DND-41 (cell line): Measurements from ENCODE around the gene PKHD1.

ENCODE experiments used
- ATAC-seq: fragments of 200-7000 bp; cut with Tn5 transposase; 3 replicates; pipeline ENCODE4 v1.9.1; 2021; ENCODE audit warnings: low read depth; ENCODE audit not compliant: insufficient read depth
- DNase-seq: peaks from one replicate; pipeline ENCODE4 v3.0.0-alpha.2; 2020
- H2AFZ ChIP-seq: 2 replicates; pipeline ENCODE4 v1.6.0; 2012; ENCODE audit warnings: low read depth, low read length
- H3K27ac ChIP-seq: 2 replicates; pipeline ENCODE4 v1.5.1; 2012; ENCODE audit warnings: low read length, inconsistent platforms
- H3K27me3 ChIP-seq: fragments of 200-600 bp; sonication (generic); 2 replicates; pipeline ENCODE4 v1.6.0; 2012; ENCODE audit warnings: low read length, mild to moderate bottlenecking, inconsistent platforms; ENCODE audit not compliant: insufficient read depth, poor library complexity
- H3K36me3 ChIP-seq: 2 replicates; pipeline ENCODE4 v1.5.1; 2012; ENCODE audit warnings: low read length, inconsistent platforms; ENCODE audit not compliant: insufficient read depth
- H3K4me1 ChIP-seq: 2 replicates; pipeline ENCODE4 v1.5.1; 2012; ENCODE audit warnings: mild to moderate bottlenecking, low read length; ENCODE audit not compliant: insufficient read depth
- H3K4me2 ChIP-seq: 2 replicates; pipeline ENCODE4 v1.6.0; 2012; ENCODE audit warnings: mild to moderate bottlenecking, moderate library complexity, low read length, inconsistent platforms; ENCODE audit not compliant: insufficient read depth
- H3K4me3 ChIP-seq, 2 experiments: fragments of 200-600 bp in 1 of 2; shearing (Covaris generic) in 1 of 2; 2 replicates each; pipeline ENCODE4 v1.5.1; 2012 to 2016; ENCODE audit warnings: inconsistent platforms in 2 of 2, low read length in 2 of 2, mild to moderate bottlenecking in 2 of 2, low read depth in 1 of 2, moderate library complexity in 1 of 2
- H3K79me2 ChIP-seq: 2 replicates; pipeline ENCODE4 v1.6.0; 2012; ENCODE audit warnings: low read length, inconsistent platforms; ENCODE audit not compliant: insufficient read depth
- H3K9ac ChIP-seq: 2 replicates; pipeline ENCODE4 v1.6.0; 2012; ENCODE audit warnings: low read depth, mild to moderate bottlenecking, inconsistent platforms, low read length, moderate library complexity
- H3K9me3 ChIP-seq: 2 replicates; pipeline ENCODE4 v1.5.1; 2012; ENCODE audit warnings: low read length, moderate library complexity, mild to moderate bottlenecking, inconsistent platforms; ENCODE audit not compliant: insufficient read depth, severe bottlenecking
- H4K20me1 ChIP-seq: 2 replicates; pipeline ENCODE4 v1.6.0; 2012; ENCODE audit warnings: low read length; ENCODE audit not compliant: insufficient read depth
- EZH2 ChIP-seq: IDR thresholded peaks from 3 replicates; pipeline ENCODE4 v1.6.1; 2012; ENCODE audit warnings: borderline replicate concordance, low read depth, mild to moderate bottlenecking, moderate library complexity, low read length, inconsistent platforms; ENCODE audit not compliant: severe bottlenecking
- TF ChIP-seq, protein P1 (sequence below): IDR thresholded peaks from 2 replicates; pipeline ENCODE4 v1.5.1; 2012; ENCODE audit warnings: borderline replicate concordance, low read length, moderate library complexity, mild to moderate bottlenecking; ENCODE audit not compliant: poor library complexity, severe bottlenecking; ENCODE audit errors: extremely low read depth

PKHD1 gene

DNA sequence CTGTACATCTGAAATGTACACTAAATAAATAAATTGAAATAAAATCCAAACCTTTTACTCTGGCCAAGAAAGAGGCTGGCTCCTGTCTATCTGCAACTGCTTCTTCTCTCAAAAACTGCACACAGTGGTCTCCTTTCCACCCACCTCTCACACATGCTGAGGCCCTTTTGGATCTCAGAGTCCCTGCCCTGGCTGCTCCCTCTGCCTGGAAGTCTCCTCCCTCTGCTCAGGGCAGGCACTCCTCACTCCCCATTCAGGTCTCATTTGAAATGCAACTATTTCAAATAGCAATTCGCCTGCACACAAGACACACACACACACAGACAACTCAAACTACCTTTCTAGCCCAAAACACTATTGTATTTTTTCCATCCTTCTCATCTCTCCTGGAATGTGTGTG, 348.8 kb downstream of the PKHD1 start:
- Histone ChIP-seq H3K79me2 (no peaks in the 10 kb centered on the region), H3K27ac (no peak overlapping the region), H3K4me3 (no peak overlapping the region), H3K9me3 (no peaks in the 10 kb centered on the region), H3K4me1 (no peaks in the 10 kb centered on the region), H4K20me1 (no peaks in the 10 kb centered on the region), H3K36me3 (no peaks in the 10 kb centered on the region), H3K27me3 (no peaks in the 10 kb centered on the region), H2AFZ (no peak overlapping the region; the same call in 1 of the 2 replicates), H3K4me2 (no peak overlapping the region), H3K9ac (no peak overlapping the region)
- no peak for DNase-seq
- no peak for ATAC-seq
- TF ChIP-seq EZH2 = no peak
- TF ChIP-seq, protein P1, sequence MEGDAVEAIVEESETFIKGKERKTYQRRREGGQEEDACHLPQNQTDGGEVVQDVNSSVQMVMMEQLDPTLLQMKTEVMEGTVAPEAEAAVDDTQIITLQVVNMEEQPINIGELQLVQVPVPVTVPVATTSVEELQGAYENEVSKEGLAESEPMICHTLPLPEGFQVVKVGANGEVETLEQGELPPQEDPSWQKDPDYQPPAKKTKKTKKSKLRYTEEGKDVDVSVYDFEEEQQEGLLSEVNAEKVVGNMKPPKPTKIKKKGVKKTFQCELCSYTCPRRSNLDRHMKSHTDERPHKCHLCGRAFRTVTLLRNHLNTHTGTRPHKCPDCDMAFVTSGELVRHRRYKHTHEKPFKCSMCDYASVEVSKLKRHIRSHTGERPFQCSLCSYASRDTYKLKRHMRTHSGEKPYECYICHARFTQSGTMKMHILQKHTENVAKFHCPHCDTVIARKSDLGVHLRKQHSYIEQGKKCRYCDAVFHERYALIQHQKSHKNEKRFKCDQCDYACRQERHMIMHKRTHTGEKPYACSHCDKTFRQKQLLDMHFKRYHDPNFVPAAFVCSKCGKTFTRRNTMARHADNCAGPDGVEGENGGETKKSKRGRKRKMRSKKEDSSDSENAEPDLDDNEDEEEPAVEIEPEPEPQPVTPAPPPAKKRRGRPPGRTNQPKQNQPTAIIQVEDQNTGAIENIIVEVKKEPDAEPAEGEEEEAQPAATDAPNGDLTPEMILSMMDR = no peak

DNA sequence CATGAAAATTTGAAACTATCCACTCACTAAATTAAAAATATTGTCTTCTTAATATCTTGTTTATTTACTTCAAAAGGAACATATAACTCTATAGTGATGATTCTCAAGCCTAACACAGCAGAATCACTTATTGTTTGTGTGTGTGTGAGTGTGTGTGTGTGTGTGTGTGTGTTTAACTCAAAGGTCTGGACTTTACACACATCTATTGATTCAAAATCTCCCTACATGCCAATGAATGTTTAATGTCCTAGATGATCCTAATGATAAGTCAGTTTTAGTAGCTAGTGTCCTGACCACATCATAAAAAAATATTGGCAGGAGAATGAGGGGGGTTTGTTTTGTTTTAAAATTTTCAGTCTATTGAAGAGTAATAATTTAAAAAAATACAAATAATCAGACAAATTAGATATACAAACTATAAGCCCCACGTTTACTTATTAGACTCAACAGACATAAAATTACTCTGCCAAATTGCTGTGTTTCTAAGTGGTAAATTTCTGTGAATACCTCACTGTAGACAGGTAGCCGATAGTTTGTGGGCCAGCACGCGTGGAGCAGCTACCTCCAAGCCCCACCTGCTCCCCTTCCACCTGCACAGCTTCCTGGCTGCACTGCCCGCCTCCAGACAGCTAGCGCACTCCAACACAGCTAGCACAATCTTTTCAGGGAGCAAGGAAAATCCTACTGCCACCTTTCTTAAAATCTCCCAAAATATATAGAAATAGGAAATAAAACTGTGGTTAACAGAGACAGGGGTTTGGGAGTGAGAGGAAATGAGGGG, 349.6 kb downstream of the PKHD1 start:
- H3K36me3 ChIP-seq = no peaks in the 10 kb centered on the region
- DNase-seq (no peak), ATAC-seq (no peak)
- H3K27ac ChIP-seq = no peak overlapping the region
- H3K9ac ChIP-seq = no peak overlapping the region
- H3K4me3 ChIP-seq = no peak overlapping the region
- H3K4me1 ChIP-seq = no peaks in the 10 kb centered on the region
- no peak overlapping the region for H3K4me2 ChIP-seq
- H2AFZ ChIP-seq = no peak overlapping the region
- H3K9me3 ChIP-seq = no peaks in the 10 kb centered on the region
- H3K79me2 ChIP-seq = no peaks in the 10 kb centered on the region
- TF ChIP-seq EZH2 = no peak
- no peaks in the 10 kb centered on the region for H3K27me3 ChIP-seq
- H4K20me1 ChIP-seq = no peaks in the 10 kb centered on the region

DNA sequence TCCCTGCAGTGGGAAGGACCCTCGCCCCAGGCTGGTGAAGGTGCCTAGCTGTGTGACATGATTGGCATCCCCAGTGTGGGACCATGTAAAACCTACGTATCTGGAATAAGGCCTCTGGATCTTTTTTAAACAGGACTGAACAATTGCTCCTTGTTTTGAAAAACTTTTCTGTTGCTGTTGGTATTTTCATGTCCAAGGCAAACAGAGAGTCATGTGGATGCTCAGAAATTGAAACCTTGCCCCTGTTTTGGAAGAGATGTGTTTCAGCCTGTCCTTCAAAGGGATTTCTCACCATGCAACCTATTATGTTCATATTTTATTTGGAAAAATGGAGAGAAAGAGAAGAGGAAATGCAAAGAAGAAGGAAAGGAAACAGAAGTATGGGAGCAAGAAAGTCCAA, 362.3 kb downstream of the PKHD1 start:
- Histone ChIP-seq H4K20me1 (no peaks in the 10 kb centered on the region), H2AFZ (0 out of 2 replicates have a peak overlapping the region, but pooled peaks have one; percentile 7), H3K9ac (no peak overlapping the region), H3K4me1 (peaks cover 10% of the 10 kb centered on the region), H3K36me3 (no peaks in the 10 kb centered on the region), H3K27me3 (no peaks in the 10 kb centered on the region), H3K4me3 (no peak overlapping the region), H3K4me2 (no peak overlapping the region), H3K79me2 (no peaks in the 10 kb centered on the region), H3K9me3 (no peaks in the 10 kb centered on the region), H3K27ac (no peak overlapping the region)
- DNase-seq = no peak
- TF ChIP-seq EZH2 = no peak
- TF ChIP-seq, protein P1 = no peak
- ATAC-seq = no peak

DNA sequence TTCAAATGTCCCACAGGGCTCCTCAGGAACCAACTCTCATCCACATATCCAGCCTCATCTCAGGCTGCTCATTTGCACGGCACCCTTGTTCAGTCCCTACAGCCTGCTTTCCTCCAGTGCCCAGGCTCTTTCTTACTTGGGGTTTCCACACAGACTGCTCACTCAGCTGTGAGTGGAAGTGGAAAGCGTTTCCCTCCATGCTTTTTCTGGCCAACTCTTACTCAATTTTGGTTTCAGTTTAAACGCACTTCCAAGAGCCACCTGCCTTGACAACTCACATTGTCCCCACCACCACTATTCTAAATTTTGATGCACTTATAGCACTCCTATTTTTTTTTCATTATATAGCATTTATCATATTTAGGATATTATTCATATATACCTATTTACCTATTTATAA, 367.1 kb downstream of the PKHD1 start:
- H3K4me1 ChIP-seq = peaks cover 4% of the 10 kb centered on the region; the same call in 1 of the 2 replicates

More for the DNA sequence above, 367.1 kb downstream of the PKHD1 start:
- TF ChIP-seq EZH2 = no peak
- TF ChIP-seq, protein P1 = no peak
- ATAC-seq (peak; percentile 51; the same call in 2 of the 3 replicates), DNase-seq (no peak)
- H2AFZ ChIP-seq = no peak overlapping the region
- no peak overlapping the region for H3K27ac ChIP-seq
- H3K4me2 ChIP-seq = no peak overlapping the region
- H3K4me3 ChIP-seq = no peak overlapping the region
- H3K27me3 ChIP-seq = no peaks in the 10 kb centered on the region
- no peaks in the 10 kb centered on the region for H3K36me3 ChIP-seq
- H4K20me1 ChIP-seq = no peaks in the 10 kb centered on the region
- no peaks in the 10 kb centered on the region for H3K9me3 ChIP-seq
- H3K79me2 ChIP-seq = no peaks in the 10 kb centered on the region
- H3K9ac ChIP-seq = no peak overlapping the region
